ENCODE data around the gene GRIA2.

The GRIA2 gene

GRCh38 chr4:157270108-157270507, 49.6 kb downstream of the GRIA2 start:
- no peak for DNase-seq

GRCh38 chr4:157270552-157270951, 50.0 kb downstream of the GRIA2 start:
- DNase-seq = no peak

GRCh38 chr4:157271166-157271869, 50.8 kb downstream of the GRIA2 start:
- DNase-seq = no peak

- DNase-seq = no peak
Observed at GRCh38 chr4:157280673-157281072, 60.1 kb downstream of the GRIA2 start.

- no peak for DNase-seq
Observed at GRCh38 chr4:157282019-157282418, 61.5 kb downstream of the GRIA2 start.

GRCh38 chr4:157287445-157287844, 66.9 kb downstream of the GRIA2 start:
- DNase-seq = no peak

GRCh38 chr4:157290622-157291021, 70.1 kb downstream of the GRIA2 start:
- no peak for DNase-seq

GRCh38 chr4:157291071-157291470, 70.5 kb downstream of the GRIA2 start:
- no peak for DNase-seq

- no peak for DNase-seq
Observed at GRCh38 chr4:157293673-157294072, 73.1 kb downstream of the GRIA2 start.

GRCh38 chr4:157294575-157294974, 74.0 kb downstream of the GRIA2 start:
- DNase-seq = no peak

- DNase-seq = no peak
Observed at GRCh38 chr4:157300701-157301100, 80.2 kb downstream of the GRIA2 start.

- no peak for DNase-seq
Observed at GRCh38 chr4:157303471-157303960, 83.0 kb downstream of the GRIA2 start.

GRCh38 chr4:157304769-157305168, 84.2 kb downstream of the GRIA2 start:
- no peak for DNase-seq

GRCh38 chr4:157312702-157313101, 92.2 kb downstream of the GRIA2 start:
- no peak for DNase-seq

GRCh38 chr4:157314906-157315305, 94.4 kb downstream of the GRIA2 start:
- DNase-seq = no peak

- DNase-seq = no peak
Observed at GRCh38 chr4:157315968-157316367, 95.4 kb downstream of the GRIA2 start.

- no peak for DNase-seq
Observed at GRCh38 chr4:157320092-157320491, 99.6 kb downstream of the GRIA2 start.

GRCh38 chr4:157327666-157328065, 107.1 kb downstream of the GRIA2 start:
- no peak for DNase-seq

GRCh38 chr4:157357887-157358286, 137.4 kb downstream of the GRIA2 start:
- no peak for DNase-seq

GRCh38 chr4:157358439-157358838, 137.9 kb downstream of the GRIA2 start:
- DNase-seq = no peak

- DNase-seq = no peak
Observed at GRCh38 chr4:157358851-157359250, 138.3 kb downstream of the GRIA2 start.

GRCh38 chr4:157363360-157363759, 142.8 kb downstream of the GRIA2 start:
- no peak for DNase-seq

- no peak for DNase-seq
Observed at GRCh38 chr4:157372154-157372553, 151.6 kb downstream of the GRIA2 start.

- no peak for DNase-seq
Observed at GRCh38 chr4:157372567-157372966, 152.0 kb downstream of the GRIA2 start.

- no peak for DNase-seq
Observed at GRCh38 chr4:157389741-157390140, 169.2 kb downstream of the GRIA2 start.

Data from activated CD8-positive, alpha-beta memory T cell treated with anti-CD3 and anti-CD28 coated beads, Interleukin-2, amount 50 U/mL, for 48 hours (primary cell).